ENCODE data around the gene EGFR. TPM values are rescaled to one million over a fixed set of nuclear protein-coding genes. Genes with fewer than 3 reads are reported as not detected.

EGFR gene
- total RNA-seq, 4 donors from 2014 or later, result 45.5 to 61.1 (median 56.9) TPM

- Histone ChIP-seq H3K27ac (no peak overlapping the region), H3K4me3 (no peak overlapping the region), H3K36me3 (no peaks in the 10 kb centered on the region), H3K4me1 (no peaks in the 10 kb centered on the region), H3K9me3 (no peaks in the 10 kb centered on the region), H3K27me3 (no peaks in the 10 kb centered on the region)
- TF ChIP-seq POLR2A (IDR thresholded peaks at IDR 0.05) (no peak), CTCF (IDR thresholded peaks at IDR 0.05) (no peak)
- DNase-seq, result no peak
Measured at GRCh38 chr7:55235115-55235514, 216.3 kb downstream of the EGFR start.

- Histone ChIP-seq H3K4me3 (no peak overlapping the region), H3K27me3 (no peaks in the 10 kb centered on the region), H3K4me1 (no peaks in the 10 kb centered on the region), H3K9me3 (no peaks in the 10 kb centered on the region), H3K27ac (no peak overlapping the region), H3K36me3 (no peaks in the 10 kb centered on the region)
- no peak for DNase-seq
- TF ChIP-seq CTCF (IDR thresholded peaks at IDR 0.05) (no peak), POLR2A (IDR thresholded peaks at IDR 0.05) (no peak)
Measured at GRCh38 chr7:55235801-55236200, 217.0 kb downstream of the EGFR start.

GRCh38 chr7:55236476-55236875 lies 217.7 kb downstream of the EGFR start:
- Histone ChIP-seq H3K36me3 (no peaks in the 10 kb centered on the region), H3K27ac (no peak overlapping the region), H3K9me3 (no peaks in the 10 kb centered on the region), H3K27me3 (no peaks in the 10 kb centered on the region), H3K4me3 (no peak overlapping the region), H3K4me1 (no peaks in the 10 kb centered on the region)
- TF ChIP-seq CTCF (IDR thresholded peaks at IDR 0.05) (no peak), POLR2A (IDR thresholded peaks at IDR 0.05) (no peak)
- DNase-seq, result no peak

GRCh38 chr7:55237156-55237893 lies 218.5 kb downstream of the EGFR start:
- Histone ChIP-seq H3K36me3 (no peaks in the 10 kb centered on the region), H3K27ac (no peak overlapping the region), H3K9me3 (no peaks in the 10 kb centered on the region), H3K27me3 (no peaks in the 10 kb centered on the region), H3K4me3 (no peak overlapping the region), H3K4me1 (no peaks in the 10 kb centered on the region)
- TF ChIP-seq CTCF (IDR thresholded peaks at IDR 0.05), result no peak
- no peak for DNase-seq

GRCh38 chr7:55239406-55239805 lies 220.6 kb downstream of the EGFR start:
- no peak for TF ChIP-seq POLR2A (IDR thresholded peaks at IDR 0.05)
- TF ChIP-seq CTCF (IDR thresholded peaks at IDR 0.05), result no peak
- Histone ChIP-seq H3K27me3 (no peaks in the 10 kb centered on the region), H3K9me3 (no peaks in the 10 kb centered on the region), H3K4me1 (no peaks in the 10 kb centered on the region), H3K4me3 (no peak overlapping the region), H3K36me3 (no peaks in the 10 kb centered on the region), H3K27ac (no peak overlapping the region)
- DNase-seq, result no peak
